Gastrocnemius medialis (tissue), 4 donors: ENCODE data around the gene DNM3. TPM values are rescaled to one million over a fixed set of nuclear protein-coding genes. Genes with fewer than 3 reads are reported as not detected.

Source experiments
- ATAC-seq, 2 donors: fragments of 150-250 bp; one replicate each; pipeline ENCODE4 v1.9.1; 2016
- DNase-seq, 2 donors: peaks; one replicate each; pipeline ENCODE4 v3.0.0-alpha.2; 2019
- H3K27ac ChIP-seq, 4 donors: fragments of 200-600 bp; sonication (generic); 1 replicate in 1 of 4; 2 replicates in 3 of 4; pipeline ENCODE4 v1.5.1; 2016 to 2018; ENCODE audit warnings: mild to moderate bottlenecking in 2 of 4, moderate library complexity in 1 of 4
- H3K27me3 ChIP-seq, 3 donors: fragments of 200-600 bp; sonication (generic) in 2 of 3; 1 replicate in 1 of 3; 2 replicates in 2 of 3; pipeline versions ENCODE4 v1.5.1 to v1.6.0; 2016 to 2019; ENCODE audit warnings: mild to moderate bottlenecking in 1 of 3, moderate library complexity in 1 of 3
- H3K36me3 ChIP-seq, 2 donors: fragments of 200-600 bp; sonication (generic) in 1 of 2; one replicate each; pipeline ENCODE4 v1.5.1; 2017 to 2018
- H3K4me1 ChIP-seq, 2 donors: fragments of 200-600 bp; sonication (generic) in 1 of 2; one replicate each; pipeline ENCODE4 v1.5.1; 2016 to 2017; ENCODE audit warnings: mild to moderate bottlenecking in 2 of 2
- H3K4me3 ChIP-seq, 4 donors: fragments of 200-600 bp; sonication (generic) in 3 of 4; 1 replicate in 1 of 4; 2 replicates in 3 of 4; pipeline ENCODE4 v1.5.1; 2016 to 2019; ENCODE audit warnings: mild to moderate bottlenecking in 2 of 4
- H3K9me3 ChIP-seq, 3 donors: fragments of 200-600 bp; sonication (generic) in 2 of 3; 1 replicate in 1 of 3; 2 replicates in 2 of 3; pipeline ENCODE4 v1.5.1; 2016 to 2019
- POLR2A ChIP-seq, 2 donors: fragments of 450-650 bp; IDR thresholded peaks; one replicate each; pipeline ENCODE4 v1.6.1; 2017; ENCODE audit warnings: antibody characterized with exemption in 2 of 2, mild to moderate bottlenecking in 2 of 2, moderate library complexity in 2 of 2
- in situ Hi-C, 4 donors: fragments of 200-750 bp; cut with MboI; loops; one replicate each; pipeline versions ENCODE4 v1.15.0 to v1.8.0; 2017; ENCODE audit warnings: low sequenced_read_pairs in 4 of 4
- intact Hi-C: fragments of 100-400 bp; cut with DNase I; formaldehyde crosslinking; loops from one replicate; pipeline ENCODE4 v1.15.1; 2023; ENCODE audit warnings: low total_unique reads
- total RNA-seq, 4 donors: library from RNA; depleted of rRNA; stranded (reverse); fragments of >200 nt; gene quantifications; one replicate each; pipeline versions ENCODE4 v1.1.0 to v1.2.3, GENCODE V29; 2016
- TF ChIP-seq, protein P1 (sequence below), 5 experiments: fragments of 450-650 bp in 3 of 5; fragments of 200-600 bp in 2 of 5; sonication (generic) in 2 of 5; IDR thresholded peaks in 4 of 5; conservative IDR thresholded peaks in 1 of 5; 1 replicate in 4 of 5; 2 replicates in 1 of 5; pipeline ENCODE4 v1.5.1; 2016 to 2019; ENCODE audit warnings: antibody characterized with exemption in 5 of 5, mild to moderate bottlenecking in 3 of 5, moderate library complexity in 3 of 5

The DNM3 gene
- total RNA-seq, 4 donors from 2014 or later = 0.35 to 1.6 (median 1.1) TPM

GRCh38 chr1:172147541-172147940 lies 306.2 kb downstream of the DNM3 start:
- Histone ChIP-seq H3K36me3 (no peaks in the 10 kb centered on the region), H3K9me3 (no peaks in the 10 kb centered on the region), H3K27me3 (no peaks in the 10 kb centered on the region), H3K4me3 (no peak overlapping the region), H3K4me1 (no peaks in the 10 kb centered on the region), H3K27ac (peak overlapping the region in 1 of 4 donors; percentile 75)
- ATAC-seq = no peak
- intact Hi-C loops (loop anchor here (10.0 kb wide), 1 partner anchor 1857 kb away; no protein-coding TSS in a partner anchor), in situ Hi-C loops (no loop called here)
- no peak for DNase-seq
- TF ChIP-seq POLR2A (IDR thresholded peaks at IDR 0.05) = no peak
- TF ChIP-seq, protein P1, sequence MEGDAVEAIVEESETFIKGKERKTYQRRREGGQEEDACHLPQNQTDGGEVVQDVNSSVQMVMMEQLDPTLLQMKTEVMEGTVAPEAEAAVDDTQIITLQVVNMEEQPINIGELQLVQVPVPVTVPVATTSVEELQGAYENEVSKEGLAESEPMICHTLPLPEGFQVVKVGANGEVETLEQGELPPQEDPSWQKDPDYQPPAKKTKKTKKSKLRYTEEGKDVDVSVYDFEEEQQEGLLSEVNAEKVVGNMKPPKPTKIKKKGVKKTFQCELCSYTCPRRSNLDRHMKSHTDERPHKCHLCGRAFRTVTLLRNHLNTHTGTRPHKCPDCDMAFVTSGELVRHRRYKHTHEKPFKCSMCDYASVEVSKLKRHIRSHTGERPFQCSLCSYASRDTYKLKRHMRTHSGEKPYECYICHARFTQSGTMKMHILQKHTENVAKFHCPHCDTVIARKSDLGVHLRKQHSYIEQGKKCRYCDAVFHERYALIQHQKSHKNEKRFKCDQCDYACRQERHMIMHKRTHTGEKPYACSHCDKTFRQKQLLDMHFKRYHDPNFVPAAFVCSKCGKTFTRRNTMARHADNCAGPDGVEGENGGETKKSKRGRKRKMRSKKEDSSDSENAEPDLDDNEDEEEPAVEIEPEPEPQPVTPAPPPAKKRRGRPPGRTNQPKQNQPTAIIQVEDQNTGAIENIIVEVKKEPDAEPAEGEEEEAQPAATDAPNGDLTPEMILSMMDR (IDR thresholded peaks at IDR 0.05 in 4 of 5, conservative IDR thresholded peaks at IDR 0.05 in 1 of 5) = no peak

DNA sequence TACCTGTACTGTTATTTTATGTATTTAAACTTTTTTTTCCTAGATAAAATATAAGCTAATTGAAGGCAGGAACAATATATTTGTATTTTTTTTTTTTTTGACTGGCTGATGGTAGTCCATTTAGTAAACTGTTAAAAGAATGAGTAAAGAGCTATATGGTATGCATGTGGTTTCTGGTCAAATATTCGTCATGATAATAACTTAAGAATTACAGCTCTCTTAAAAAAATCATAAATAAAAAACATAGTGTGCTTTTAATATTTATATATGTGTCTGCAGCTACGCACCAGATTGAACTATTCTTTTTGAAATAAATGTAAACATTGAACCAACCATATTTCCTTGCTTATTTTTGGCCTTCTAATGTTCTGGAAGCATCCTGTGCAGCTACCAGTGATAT lies 306.9 kb downstream of the DNM3 start:
- ATAC-seq (no peak), DNase-seq (no peak)
- no peaks in the 10 kb centered on the region for H3K36me3 ChIP-seq
- no peak overlapping the region for H3K27ac ChIP-seq
- H3K4me1 ChIP-seq = no peaks in the 10 kb centered on the region
- no peaks in the 10 kb centered on the region for H3K9me3 ChIP-seq
- intact Hi-C loops = loop anchor here (10.0 kb wide), 1 partner anchor 1857 kb away; no protein-coding TSS in a partner anchor
- in situ Hi-C loops = no loop called here
- no peaks in the 10 kb centered on the region for H3K27me3 ChIP-seq
- no peak overlapping the region for H3K4me3 ChIP-seq
- TF ChIP-seq, protein P1 (IDR thresholded peaks at IDR 0.05 in 4 of 5, conservative IDR thresholded peaks at IDR 0.05 in 1 of 5) = no peak
- no peak for TF ChIP-seq POLR2A (IDR thresholded peaks at IDR 0.05)

DNA sequence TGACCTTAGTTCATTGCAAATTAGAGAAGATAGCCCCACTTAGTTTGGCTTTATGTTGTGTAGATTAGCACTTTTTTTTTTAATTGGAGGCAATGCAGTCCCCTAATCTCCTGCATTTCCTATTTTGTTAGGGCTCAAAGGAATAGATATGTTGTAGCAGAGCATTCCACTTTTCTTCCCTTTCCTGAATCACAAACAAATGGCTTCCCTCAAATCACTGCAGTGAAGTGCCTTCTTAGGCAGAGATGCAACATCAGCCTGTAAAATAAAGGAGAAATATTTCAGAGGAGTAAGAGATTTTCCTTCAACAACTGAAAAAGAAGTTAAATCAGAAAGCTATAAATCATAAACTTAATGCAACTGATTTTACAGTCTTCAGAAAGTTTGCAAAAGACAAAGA lies 307.4 kb downstream of the DNM3 start:
- Histone ChIP-seq H3K9me3 (no peaks in the 10 kb centered on the region), H3K36me3 (no peaks in the 10 kb centered on the region), H3K4me1 (no peaks in the 10 kb centered on the region), H3K4me3 (no peak overlapping the region), H3K27me3 (no peaks in the 10 kb centered on the region), H3K27ac (no peak overlapping the region)
- intact Hi-C loops = loop anchor here (10.0 kb wide), 1 partner anchor 1856 kb away; no protein-coding TSS in a partner anchor
- DNase-seq (no peak), ATAC-seq (no peak)
- TF ChIP-seq POLR2A (IDR thresholded peaks at IDR 0.05) = no peak
- TF ChIP-seq, protein P1 (IDR thresholded peaks at IDR 0.05 in 4 of 5, conservative IDR thresholded peaks at IDR 0.05 in 1 of 5) = no peak
- in situ Hi-C loops = no loop called here

DNA sequence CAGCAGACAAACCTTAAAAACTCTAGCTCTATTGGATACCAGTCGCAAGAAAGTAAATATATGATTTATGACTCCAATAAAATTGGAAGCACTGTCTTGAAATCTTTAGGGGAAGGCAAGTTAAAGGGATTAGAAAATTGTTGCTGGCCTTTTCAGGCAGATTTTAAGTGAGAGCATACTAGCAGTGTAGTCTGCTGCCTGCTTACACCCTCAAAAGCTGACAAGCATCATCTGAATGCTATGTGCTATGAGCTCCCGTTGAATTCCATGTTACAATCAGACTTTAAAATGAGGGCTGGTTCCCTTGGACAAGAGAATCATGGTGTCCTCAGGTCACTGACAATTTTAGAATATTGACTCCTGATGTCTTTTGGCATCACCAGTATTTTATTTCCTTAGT lies 308.0 kb downstream of the DNM3 start:
- no peak overlapping the region for H3K4me3 ChIP-seq
- H3K36me3 ChIP-seq = no peaks in the 10 kb centered on the region
- intact Hi-C loops (loop anchor here (10.0 kb wide), 1 partner anchor 1855 kb away; no protein-coding TSS in a partner anchor), in situ Hi-C loops (no loop called here)
- no peaks in the 10 kb centered on the region for H3K9me3 ChIP-seq
- ATAC-seq (no peak), DNase-seq (no peak)
- H3K27me3 ChIP-seq = no peaks in the 10 kb centered on the region
- TF ChIP-seq, protein P1 (IDR thresholded peaks at IDR 0.05 in 4 of 5, conservative IDR thresholded peaks at IDR 0.05 in 1 of 5) = no peak
- no peak for TF ChIP-seq POLR2A (IDR thresholded peaks at IDR 0.05)
- no peak overlapping the region for H3K27ac ChIP-seq
- H3K4me1 ChIP-seq = no peaks in the 10 kb centered on the region

DNA sequence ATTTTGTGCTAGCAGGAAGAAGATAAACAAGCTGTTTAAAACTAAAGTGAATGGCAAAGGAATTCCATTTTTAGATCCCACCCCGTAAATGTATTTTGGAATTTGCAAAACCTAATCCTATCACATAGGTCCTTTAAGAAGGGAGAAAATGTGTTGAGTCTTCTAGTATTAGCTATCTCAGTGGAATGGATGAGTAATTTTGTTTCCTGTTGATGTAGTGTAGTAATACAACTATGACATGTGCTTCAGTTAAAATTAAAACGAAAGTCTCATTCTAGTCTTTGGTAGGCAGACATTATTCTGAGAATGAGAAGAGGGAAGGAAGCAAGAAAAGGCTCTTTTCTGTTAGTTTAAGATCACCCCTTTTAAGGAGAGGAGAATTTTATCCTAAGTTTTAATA lies 313.3 kb downstream of the DNM3 start:
- intact Hi-C loops = no loop called here
- no peak for DNase-seq
- Histone ChIP-seq H3K27me3 (no peaks in the 10 kb centered on the region), H3K4me1 (no peaks in the 10 kb centered on the region), H3K27ac (no peak overlapping the region), H3K36me3 (no peaks in the 10 kb centered on the region), H3K4me3 (no peak overlapping the region), H3K9me3 (no peaks in the 10 kb centered on the region)
- peak; percentile 61 to 69 for ATAC-seq
- TF ChIP-seq POLR2A (IDR thresholded peaks at IDR 0.05) = no peak
- TF ChIP-seq, protein P1 (IDR thresholded peaks at IDR 0.05 in 4 of 5, conservative IDR thresholded peaks at IDR 0.05 in 1 of 5) = no peak
- in situ Hi-C loops = no loop called here
